Right cardiac atrium (tissue), 5 donors: Measurements from ENCODE around the gene FCAR. TPM values are rescaled to one million over a fixed set of nuclear protein-coding genes. Genes with fewer than 3 reads are reported as not detected.

Experiments used
- polyA plus RNA-seq: library from polyadenylated mRNA; stranded (reverse); fragments of 200-250 nt; gene quantifications from one replicate; pipeline ENCODE4 v1.2.3, GENCODE V29; 2013
- total RNA-seq, 4 donors: library from RNA; stranded (reverse); fragmentation: NEBNext Ultra II Directional; extraction: Animal tissue kit (Norgen Biotek cat#: 25700); gene quantifications; one replicate each; pipeline ENCODE4 v1.2.1, GENCODE V29; 2021
- donor health status: healthy with polysubstance abuse.
- donor health status: DM: no; HTN: yes; CAD: no.
- donor health status: DM: no; HTN: no; CAD: no.
- donor health status: DM: no; HTN: yes; CAD: no; lungs with severe emphysema.
- donor health status: DM: yes; HTN: yes; CAD: no.

FCAR gene
- total and polyA plus RNA-seq, 5 donors = 0.18 to 1.2 (median 0.49) TPM; not detected in 1

Other genes with a start within 250 kb of the FCAR start
- 1 to 10 TPM; 2.4 to 4.1 (median 2.7) TPM for gene LILRB1, start 243.8 kb upstream of the FCAR start, total RNA-seq
- gene LILRB1, start 243.8 kb upstream of the FCAR start, polyA plus RNA-seq = 1.2 TPM
- gene LILRB4, start 211.2 kb upstream of the FCAR start, total RNA-seq = 1 to 10 TPM; 3.0 to 5.3 (median 4.6) TPM
- gene LILRB4, start 211.2 kb upstream of the FCAR start, polyA plus RNA-seq = 1.4 TPM
- not detected for gene KIR3DL3, start 149.8 kb upstream of the FCAR start, total RNA-seq
- gene KIR3DL3, start 149.8 kb upstream of the FCAR start, polyA plus RNA-seq = not detected
- gene KIR2DL3, start 135.7 kb upstream of the FCAR start, total RNA-seq = not detected
- gene KIR2DL3, start 135.7 kb upstream of the FCAR start, polyA plus RNA-seq = 0.07 TPM
- not detected for gene KIR2DL1, start 104.4 kb upstream of the FCAR start, total RNA-seq
- gene KIR2DL1, start 104.4 kb upstream of the FCAR start, polyA plus RNA-seq = 0.11 TPM
- not detected for gene KIR2DL4, start 70.6 kb upstream of the FCAR start, total RNA-seq
- 0.07 TPM for gene KIR2DL4, start 70.6 kb upstream of the FCAR start, polyA plus RNA-seq
- gene KIR3DL1, start 57.8 kb upstream of the FCAR start, total RNA-seq = not detected
- gene KIR3DL1, start 57.8 kb upstream of the FCAR start, polyA plus RNA-seq = 0.05 TPM
- under 1 TPM in 1 of 4 donors, not detected in 3; 0.23 TPM for gene KIR2DS4, start 41.6 kb upstream of the FCAR start, total RNA-seq
- 0.14 TPM for gene KIR2DS4, start 41.6 kb upstream of the FCAR start, polyA plus RNA-seq
- gene KIR3DL2, start 23.8 kb upstream of the FCAR start, total RNA-seq = under 1 TPM in 1 of 4 donors, not detected in 3; 0.11 TPM
- not detected for gene KIR3DL2, start 23.8 kb upstream of the FCAR start, polyA plus RNA-seq
- under 1 TPM in 3 of 4 donors, not detected in 1; 0.21 to 0.57 (median 0.37) TPM for gene NCR1, start 31.9 kb downstream of the FCAR start, total RNA-seq
- gene NCR1, start 31.9 kb downstream of the FCAR start, polyA plus RNA-seq = not detected
- gene NLRP7, start 73.3 kb downstream of the FCAR start, total RNA-seq = not detected
- not detected for gene NLRP7, start 73.3 kb downstream of the FCAR start, polyA plus RNA-seq
- gene NLRP2, start 92.1 kb downstream of the FCAR start, total RNA-seq = 1 to 10 TPM in 1 of 4 donors, under 1 TPM in 2, not detected in 1; 0.39 to 1.7 (median 0.40) TPM
- not detected for gene NLRP2, start 92.1 kb downstream of the FCAR start, polyA plus RNA-seq
- under 1 TPM; 0.26 to 0.71 (median 0.44) TPM for gene GP6, start 164.0 kb downstream of the FCAR start, total RNA-seq
- 0.27 TPM for gene GP6, start 164.0 kb downstream of the FCAR start, polyA plus RNA-seq
- gene RDH13, start 188.9 kb downstream of the FCAR start, total RNA-seq = 10 to 100 TPM; 25.5 to 42.6 (median 31.9) TPM
- gene RDH13, start 188.9 kb downstream of the FCAR start, polyA plus RNA-seq = 30.1 TPM
- 1 to 10 TPM in 3 of 4 donors, under 1 TPM in 1; 0.78 to 1.7 (median 1.1) TPM for gene EPS8L1, start 201.6 kb downstream of the FCAR start, total RNA-seq
- 2.2 TPM for gene EPS8L1, start 201.6 kb downstream of the FCAR start, polyA plus RNA-seq
- 100 to 1,000 TPM; 125 to 244 (median 147) TPM for gene PPP1R12C, start 243.4 kb downstream of the FCAR start, total RNA-seq
- 221 TPM for gene PPP1R12C, start 243.4 kb downstream of the FCAR start, polyA plus RNA-seq